ENCODE results near the gene SNX2. TPM values are rescaled to one million over a fixed set of nuclear protein-coding genes. Genes with fewer than 3 reads are reported as not detected.

Gene SNX2
- total RNA-seq, 4 donors from 2014 or later = 35.5 to 44.8 (median 41.6) TPM

- WGBS, 2 donors = 60 to 69% methylated on average over 3 of the region's 3 CpGs
- no peak overlapping the region for H3K4me3 ChIP-seq (ENCODE audit: low read depth, poor library complexity, severe bottlenecking)
- intact Hi-C loops (cut with DNase I; ENCODE audit: low total_unique reads) = no loop called here
- TF ChIP-seq POLR2A (IDR thresholded peaks at IDR 0.05) = no peak
- TF ChIP-seq, protein P1, sequence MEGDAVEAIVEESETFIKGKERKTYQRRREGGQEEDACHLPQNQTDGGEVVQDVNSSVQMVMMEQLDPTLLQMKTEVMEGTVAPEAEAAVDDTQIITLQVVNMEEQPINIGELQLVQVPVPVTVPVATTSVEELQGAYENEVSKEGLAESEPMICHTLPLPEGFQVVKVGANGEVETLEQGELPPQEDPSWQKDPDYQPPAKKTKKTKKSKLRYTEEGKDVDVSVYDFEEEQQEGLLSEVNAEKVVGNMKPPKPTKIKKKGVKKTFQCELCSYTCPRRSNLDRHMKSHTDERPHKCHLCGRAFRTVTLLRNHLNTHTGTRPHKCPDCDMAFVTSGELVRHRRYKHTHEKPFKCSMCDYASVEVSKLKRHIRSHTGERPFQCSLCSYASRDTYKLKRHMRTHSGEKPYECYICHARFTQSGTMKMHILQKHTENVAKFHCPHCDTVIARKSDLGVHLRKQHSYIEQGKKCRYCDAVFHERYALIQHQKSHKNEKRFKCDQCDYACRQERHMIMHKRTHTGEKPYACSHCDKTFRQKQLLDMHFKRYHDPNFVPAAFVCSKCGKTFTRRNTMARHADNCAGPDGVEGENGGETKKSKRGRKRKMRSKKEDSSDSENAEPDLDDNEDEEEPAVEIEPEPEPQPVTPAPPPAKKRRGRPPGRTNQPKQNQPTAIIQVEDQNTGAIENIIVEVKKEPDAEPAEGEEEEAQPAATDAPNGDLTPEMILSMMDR (IDR thresholded peaks at IDR 0.05) = no peak
- DNase-seq (ENCODE audit: low spot score in 2 of 2) = no peak
These were observed 1.3 kb upstream of the SNX2 start for GRCh38 chr5:122773619-122774018.

DNA sequence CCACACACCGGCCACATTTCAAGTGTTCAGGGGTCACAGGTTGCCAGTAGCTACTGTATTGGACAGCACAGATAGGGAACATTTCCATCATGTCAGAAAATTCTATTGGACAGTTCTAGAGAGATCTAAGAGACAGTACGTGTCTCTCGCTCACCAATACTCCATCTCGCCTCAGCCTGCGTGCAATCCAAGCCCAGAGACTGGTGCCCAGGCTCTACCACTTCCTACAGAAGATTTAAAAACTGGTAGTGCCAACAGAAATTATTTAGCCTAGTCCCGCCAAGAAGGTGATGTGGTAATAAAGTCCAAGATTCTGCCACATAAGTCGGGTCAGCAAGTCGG lies 390 bp upstream of the SNX2 start:
- 16 to 18% methylated on average over 8 of the region's 8 CpGs for WGBS, 2 donors
- intact Hi-C loops (cut with DNase I; ENCODE audit: low total_unique reads) = no loop called here
- no peak for DNase-seq (ENCODE audit: low spot score in 2 of 2)

GRCh38 chr5:122775550-122776542 lies 966 bp downstream of the SNX2 start:
- intact Hi-C loops (cut with DNase I; ENCODE audit: low total_unique reads) = no loop called here
- no peak for TF ChIP-seq POLR2A (IDR thresholded peaks at IDR 0.05)
- TF ChIP-seq, protein P1 (IDR thresholded peaks at IDR 0.05) = no peak
- peak overlapping the region; percentile 98 for H3K4me3 ChIP-seq (ENCODE audit: low read depth, poor library complexity, severe bottlenecking)
- no peak for DNase-seq (ENCODE audit: low spot score in 2 of 2)
- 6 to 7% methylated on average over 13 to 14 of the region's 14 CpGs for WGBS, 2 donors

More for the DNA sequence above, 390 bp upstream of the SNX2 start:
- TF ChIP-seq, protein P1 (IDR thresholded peaks at IDR 0.05) = no peak
- TF ChIP-seq POLR2A (IDR thresholded peaks at IDR 0.05) = no peak
- H3K4me3 ChIP-seq (ENCODE audit: low read depth, poor library complexity, severe bottlenecking) = peak overlapping the region; percentile 98

- no peak overlapping the region for H3K4me3 ChIP-seq (ENCODE audit: low read depth, poor library complexity, severe bottlenecking)
- WGBS, 2 donors = 95 to 97% methylated on average over 4 of the region's 4 CpGs
- TF ChIP-seq POLR2A (IDR thresholded peaks at IDR 0.05) = no peak
- TF ChIP-seq, protein P1 (IDR thresholded peaks at IDR 0.05) = no peak
- no peak for DNase-seq (ENCODE audit: low spot score in 2 of 2)
- intact Hi-C loops (cut with DNase I; ENCODE audit: low total_unique reads) = no loop called here
These were observed 3.3 kb downstream of the SNX2 start for GRCh38 chr5:122778157-122778556.

DNA sequence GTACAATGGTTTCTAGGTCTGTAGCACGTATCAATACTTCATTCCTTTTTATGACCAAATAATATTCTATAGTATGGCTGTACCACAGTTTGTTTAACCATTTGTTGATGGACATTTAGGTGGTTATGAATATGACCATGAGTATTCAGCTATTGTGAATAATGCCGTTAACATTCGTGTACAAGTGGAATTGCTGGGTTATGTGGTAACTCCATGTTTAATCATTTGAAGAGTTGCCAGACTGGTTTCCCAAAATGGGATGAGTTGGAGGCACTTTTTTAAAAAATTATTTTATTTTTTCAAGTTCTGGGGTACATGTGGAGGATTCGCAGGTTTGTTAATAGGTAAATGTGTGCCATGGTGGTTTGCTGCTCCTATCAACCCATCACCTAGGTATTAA lies 4.6 kb downstream of the SNX2 start:
- no peak for TF ChIP-seq POLR2A (IDR thresholded peaks at IDR 0.05)
- TF ChIP-seq, protein P1 (IDR thresholded peaks at IDR 0.05) = no peak
- no peak overlapping the region for H3K4me3 ChIP-seq (ENCODE audit: low read depth, poor library complexity, severe bottlenecking)
- intact Hi-C loops (cut with DNase I; ENCODE audit: low total_unique reads) = no loop called here
- 81 to 94% methylated on average over 4 of the region's 4 CpGs for WGBS, 2 donors
- no peak for DNase-seq (ENCODE audit: low spot score in 2 of 2)
